ENCODE data around the gene COMT. TPM values are rescaled to one million over a fixed set of nuclear protein-coding genes. Genes with fewer than 3 reads are reported as not detected.

Gene COMT
- total RNA-seq, 6 donors from 2014 or later = 136 to 475 (median 272) TPM

GRCh38 chr22:19909350-19910179 lies 32.0 kb upstream of the COMT start:
- no peak overlapping the region for H3K4me3 ChIP-seq
- no peaks in the 10 kb centered on the region for H3K4me1 ChIP-seq
- ATAC-seq (ENCODE audit: low FRiP score in 2 of 2) (peak; percentile 89 to 92), DNase-seq (peak in 1 of 2 donors; percentile 85)
- TF ChIP-seq CTCF (IDR thresholded peaks at IDR 0.05) (peak; percentile 74 to 95 (median 91)), POLR2AphosphoS5 (IDR thresholded peaks at IDR 0.05) (no peak), EP300 (IDR thresholded peaks at IDR 0.05) (no peak), POLR2A (IDR thresholded peaks at IDR 0.05) (no peak)
- no peak overlapping the region for H3K27ac ChIP-seq
- no peaks in the 10 kb centered on the region for H3K9me3 ChIP-seq
- peaks cover 16 to 61% (median 43%) of the 10 kb centered on the region in 4 donors for H3K36me3 ChIP-seq
- 34% methylated on average over 5 to 6 of the region's 6 CpGs for WGBS, 2 donors
- H3K27me3 ChIP-seq = no peaks in the 10 kb centered on the region

GRCh38 chr22:19910180-19910744 lies 31.3 kb upstream of the COMT start:
- Histone ChIP-seq H3K27ac (no peak overlapping the region), H3K4me3 (no peak overlapping the region), H3K36me3 (peaks cover 23 to 67% (median 48%) of the 10 kb centered on the region in 4 donors), H3K4me1 (no peaks in the 10 kb centered on the region), H3K9me3 (no peaks in the 10 kb centered on the region), H3K27me3 (no peaks in the 10 kb centered on the region)
- no peak for ATAC-seq (ENCODE audit: low FRiP score in 2 of 2)
- WGBS, 2 donors = 32 to 59% methylated on average over 3 to 4 of the region's 4 CpGs
- no peak for TF ChIP-seq POLR2AphosphoS5 (IDR thresholded peaks at IDR 0.05)
- no peak for TF ChIP-seq CTCF (IDR thresholded peaks at IDR 0.05)
- no peak for TF ChIP-seq POLR2A (IDR thresholded peaks at IDR 0.05)
- no peak for TF ChIP-seq EP300 (IDR thresholded peaks at IDR 0.05)
- DNase-seq = no peak

GRCh38 chr22:19911540-19912270 lies 29.9 kb upstream of the COMT start:
- peaks cover 31 to 71% (median 57%) of the 10 kb centered on the region in 4 donors for H3K36me3 ChIP-seq
- no peaks in the 10 kb centered on the region for H3K9me3 ChIP-seq
- H3K27ac ChIP-seq = no peak overlapping the region
- TF ChIP-seq EP300 (IDR thresholded peaks at IDR 0.05) (no peak), POLR2A (IDR thresholded peaks at IDR 0.05) (no peak), POLR2AphosphoS5 (IDR thresholded peaks at IDR 0.05) (no peak), CTCF (IDR thresholded peaks at IDR 0.05) (no peak)
- ATAC-seq (ENCODE audit: low FRiP score in 2 of 2) (no peak), DNase-seq (no peak)
- H3K4me3 ChIP-seq = no peak overlapping the region
- H3K4me1 ChIP-seq = no peaks in the 10 kb centered on the region
- H3K27me3 ChIP-seq = no peaks in the 10 kb centered on the region
- WGBS, 2 donors = 67 to 82% methylated on average over 9 to 12 of the region's 12 CpGs

GRCh38 chr22:19912271-19912999 lies 29.1 kb upstream of the COMT start:
- Histone ChIP-seq H3K36me3 (peaks cover 39 to 71% (median 61%) of the 10 kb centered on the region in 4 donors), H3K9me3 (no peaks in the 10 kb centered on the region), H3K27ac (no peak overlapping the region), H3K4me3 (no peak overlapping the region), H3K4me1 (no peaks in the 10 kb centered on the region), H3K27me3 (no peaks in the 10 kb centered on the region)
- no peak for TF ChIP-seq CTCF (IDR thresholded peaks at IDR 0.05)
- TF ChIP-seq POLR2A (IDR thresholded peaks at IDR 0.05) = no peak
- TF ChIP-seq EP300 (IDR thresholded peaks at IDR 0.05) = no peak
- no peak for TF ChIP-seq POLR2AphosphoS5 (IDR thresholded peaks at IDR 0.05)
- WGBS, 2 donors = 80 to 89% methylated on average over 5 to 17 of the region's 20 CpGs
- no peak for DNase-seq
- peak in 1 of 2 donors; percentile 31 for ATAC-seq (ENCODE audit: low FRiP score in 2 of 2)

Data from upper lobe of left lung (tissue), 6 donors.